ENCODE measurements around the gene NKX2-2.

NKX2-2 gene

GRCh38 chr20:21529863-21530262, 16.0 kb upstream of the NKX2-2 start:
- Mint-ChIP-seq H3K9me3 (no peaks in the 10 kb centered on the region), H3K27ac (no peak overlapping the region), H3K36me3 (ENCODE audit: low read depth) (no peaks in the 10 kb centered on the region), H3K27me3 (peaks cover 52% of the 10 kb centered on the region), H3K4me3 (no peak overlapping the region), H3K4me1 (ENCODE audit: low read depth) (peaks cover 2% of the 10 kb centered on the region)
- no peak for DNase-seq

- H3K27me3 Mint-ChIP-seq = peaks cover 57% of the 10 kb centered on the region
- H3K9me3 Mint-ChIP-seq = no peaks in the 10 kb centered on the region
- H3K27ac Mint-ChIP-seq = no peak overlapping the region
- no peak for DNase-seq
- no peaks in the 10 kb centered on the region for H3K36me3 Mint-ChIP-seq (ENCODE audit: low read depth)
- H3K4me3 Mint-ChIP-seq = no peak overlapping the region
- H3K4me1 Mint-ChIP-seq (ENCODE audit: low read depth) = peaks cover 2% of the 10 kb centered on the region
These were observed 15.0 kb upstream of the NKX2-2 start for GRCh38 chr20:21528870-21529269.

- H3K36me3 Mint-ChIP-seq (ENCODE audit: low read depth) = no peaks in the 10 kb centered on the region
- no peaks in the 10 kb centered on the region for H3K9me3 Mint-ChIP-seq
- DNase-seq = no peak
- H3K4me1 Mint-ChIP-seq (ENCODE audit: low read depth) = peaks cover 7% of the 10 kb centered on the region
- no peak overlapping the region for H3K4me3 Mint-ChIP-seq
- H3K27me3 Mint-ChIP-seq = peaks cover 63% of the 10 kb centered on the region
- H3K27ac Mint-ChIP-seq = no peak overlapping the region
These were observed 14.0 kb upstream of the NKX2-2 start for GRCh38 chr20:21527908-21528307.

GRCh38 chr20:21526776-21527175, 12.9 kb upstream of the NKX2-2 start:
- Mint-ChIP-seq H3K9me3 (no peaks in the 10 kb centered on the region), H3K4me3 (no peak overlapping the region), H3K27ac (no peak overlapping the region), H3K36me3 (ENCODE audit: low read depth) (no peaks in the 10 kb centered on the region), H3K4me1 (ENCODE audit: low read depth) (peaks cover 9% of the 10 kb centered on the region), H3K27me3 (peaks cover 66% of the 10 kb centered on the region)
- DNase-seq = no peak

GRCh38 chr20:21523895-21524294, 10.0 kb upstream of the NKX2-2 start:
- Mint-ChIP-seq H3K4me1 (ENCODE audit: low read depth) (peaks cover 17% of the 10 kb centered on the region), H3K27ac (no peak overlapping the region), H3K36me3 (ENCODE audit: low read depth) (no peaks in the 10 kb centered on the region), H3K9me3 (no peaks in the 10 kb centered on the region), H3K4me3 (no peak overlapping the region), H3K27me3 (peaks cover 86% of the 10 kb centered on the region)
- no peak for DNase-seq

GRCh38 chr20:21523281-21523868, 9.5 kb upstream of the NKX2-2 start:
- Mint-ChIP-seq H3K4me1 (ENCODE audit: low read depth) (peaks cover 17% of the 10 kb centered on the region), H3K4me3 (peak overlapping the region; percentile 32), H3K27me3 (peaks cover 87% of the 10 kb centered on the region), H3K9me3 (no peaks in the 10 kb centered on the region), H3K36me3 (ENCODE audit: low read depth) (no peaks in the 10 kb centered on the region), H3K27ac (peak overlapping the region; percentile 73)
- no peak for DNase-seq

- Mint-ChIP-seq H3K27me3 (peaks cover 89% of the 10 kb centered on the region), H3K36me3 (ENCODE audit: low read depth) (no peaks in the 10 kb centered on the region), H3K4me3 (peak overlapping the region; percentile 32), H3K27ac (peak overlapping the region; percentile 73), H3K9me3 (no peaks in the 10 kb centered on the region), H3K4me1 (ENCODE audit: low read depth) (peaks cover 24% of the 10 kb centered on the region)
- peak; percentile 40 for DNase-seq
These were observed 8.8 kb upstream of the NKX2-2 start for GRCh38 chr20:21522481-21523280.

GRCh38 chr20:21521596-21522480, 8.0 kb upstream of the NKX2-2 start:
- peak overlapping the region; percentile 33 for H3K4me3 Mint-ChIP-seq
- H3K36me3 Mint-ChIP-seq (ENCODE audit: low read depth) = no peaks in the 10 kb centered on the region
- H3K9me3 Mint-ChIP-seq = no peaks in the 10 kb centered on the region
- peak overlapping the region; percentile 59 for H3K27ac Mint-ChIP-seq
- peaks cover 93% of the 10 kb centered on the region for H3K27me3 Mint-ChIP-seq
- DNase-seq = peak; percentile 36
- H3K4me1 Mint-ChIP-seq (ENCODE audit: low read depth) = peaks cover 27% of the 10 kb centered on the region

GRCh38 chr20:21520702-21521595, 7.1 kb upstream of the NKX2-2 start:
- Mint-ChIP-seq H3K9me3 (no peaks in the 10 kb centered on the region), H3K4me1 (ENCODE audit: low read depth) (peaks cover 33% of the 10 kb centered on the region), H3K36me3 (ENCODE audit: low read depth) (no peaks in the 10 kb centered on the region), H3K27me3 (peaks cover 93% of the 10 kb centered on the region), H3K27ac (peak overlapping the region; percentile 73), H3K4me3 (peak overlapping the region; percentile 33)
- peak; percentile 42 for DNase-seq

- H3K36me3 Mint-ChIP-seq (ENCODE audit: low read depth) = no peaks in the 10 kb centered on the region
- peaks cover 40% of the 10 kb centered on the region for H3K4me1 Mint-ChIP-seq (ENCODE audit: low read depth)
- H3K27ac Mint-ChIP-seq = no peak overlapping the region
- no peaks in the 10 kb centered on the region for H3K9me3 Mint-ChIP-seq
- H3K4me3 Mint-ChIP-seq = no peak overlapping the region
- DNase-seq = no peak
- peaks cover 90% of the 10 kb centered on the region for H3K27me3 Mint-ChIP-seq
These were observed 5.3 kb upstream of the NKX2-2 start for GRCh38 chr20:21519136-21519584.

- no peak overlapping the region for H3K27ac Mint-ChIP-seq
- H3K27me3 Mint-ChIP-seq = peaks cover 88% of the 10 kb centered on the region
- peaks cover 42% of the 10 kb centered on the region for H3K4me1 Mint-ChIP-seq (ENCODE audit: low read depth)
These were observed 4.6 kb upstream of the NKX2-2 start for GRCh38 chr20:21518292-21518991.

GRCh38 chr20:21517566-21518277, 3.9 kb upstream of the NKX2-2 start:
- Mint-ChIP-seq H3K27ac (peak overlapping the region; percentile 18), H3K27me3 (peaks cover 86% of the 10 kb centered on the region), H3K36me3 (ENCODE audit: low read depth) (no peaks in the 10 kb centered on the region), H3K4me3 (no peak overlapping the region), H3K4me1 (ENCODE audit: low read depth) (peaks cover 40% of the 10 kb centered on the region), H3K9me3 (no peaks in the 10 kb centered on the region)
- DNase-seq = peak; percentile 36

More at GRCh38 chr20:21518292-21518991, 4.6 kb upstream of the NKX2-2 start:
- Mint-ChIP-seq H3K4me3 (no peak overlapping the region), H3K9me3 (no peaks in the 10 kb centered on the region), H3K36me3 (ENCODE audit: low read depth) (no peaks in the 10 kb centered on the region)
- no peak for DNase-seq

All from activated T-cell treated with anti-CD3 and anti-CD28 coated beads, Interleukin-2, amount 50 U/mL, for 24 hours (primary cell).